ENCODE data around the gene GPC6. TPM values are rescaled to one million over a fixed set of nuclear protein-coding genes. Genes with fewer than 3 reads are reported as not detected.
"Not testable (repeated sequence)": the region's sequence is repeated elsewhere in the genome, so short reads cannot be mapped to it uniquely, and the experiment has no call there.

Gene GPC6
- total and polyA plus RNA-seq, 2 experiments from 2014 or later, result 14.4 to 20.8 TPM

GRCh38 chr13:94301487-94301886, 1074.9 kb downstream of the GPC6 start:
- DNase-seq, result no peak
- in situ Hi-C loops (cut with MboI), result no loop called here
- no peaks in the 10 kb centered on the region for H3K36me3 ChIP-seq (ENCODE audit: low read depth)
- no peaks in the 10 kb centered on the region for H3K9me3 ChIP-seq (ENCODE audit: low read depth)
- no peak overlapping the region for H2AFZ ChIP-seq
- no peaks in the 10 kb centered on the region for H3K27me3 ChIP-seq (replicated peaks; ENCODE audit: insufficient read depth)
- no peaks in the 10 kb centered on the region for H3K79me2 ChIP-seq (ENCODE audit: insufficient read depth)
- no peaks in the 10 kb centered on the region for H4K20me1 ChIP-seq (ENCODE audit: insufficient read depth)
- H3K4me2 ChIP-seq (ENCODE audit: unreplicated experiment), result no peak overlapping the region
- no peak overlapping the region for H3K4me3 ChIP-seq
- WGBS, 2 experiments (ENCODE audit: low coverage in 1 of 2, low lambda C conversion rate in 2 of 2, missing lambda C conversion rate in 2 of 2), result 78 to 80% methylated on average over 1 of the region's 1 CpG
- H3K27ac ChIP-seq, result no peak overlapping the region
- H3K9me2 ChIP-seq (ENCODE audit: insufficient read depth), result no peaks in the 10 kb centered on the region
- peaks cover 17% of the 10 kb centered on the region for H3K4me1 ChIP-seq (ENCODE audit: insufficient read depth)
- TF ChIP-seq EZH2phosphoT487 (IDR thresholded peaks at IDR 0.05; ENCODE audit: insufficient read depth, low read depth) (no peak), EZH2 (IDR thresholded peaks at IDR 0.05; ENCODE audit: insufficient read depth, poor library complexity, severe bottlenecking) (no peak)
- no peak overlapping the region for H3K9ac ChIP-seq
- peaks cover 16% of the 10 kb centered on the region for H3F3A ChIP-seq (ENCODE audit: insufficient read depth)

- H3K79me2 ChIP-seq (ENCODE audit: insufficient read depth); H3K4me2 ChIP-seq (ENCODE audit: unreplicated experiment); DNase-seq; H3K27ac ChIP-seq; H3K4me3 ChIP-seq; H2AFZ ChIP-seq; H3K9ac ChIP-seq; H3K27me3 ChIP-seq (replicated peaks; ENCODE audit: insufficient read depth); in situ Hi-C loops (cut with MboI); H3K36me3 ChIP-seq (ENCODE audit: low read depth); H3K9me3 ChIP-seq (ENCODE audit: low read depth); H3K9me2 ChIP-seq (ENCODE audit: insufficient read depth); H4K20me1 ChIP-seq (ENCODE audit: insufficient read depth): not testable (repeated sequence)
- H3K4me1 ChIP-seq (ENCODE audit: insufficient read depth), result peaks cover 21% of the 10 kb centered on the region
- peaks cover 16% of the 10 kb centered on the region for H3F3A ChIP-seq (ENCODE audit: insufficient read depth)
- WGBS, 2 experiments (ENCODE audit: low coverage in 1 of 2, low lambda C conversion rate in 2 of 2, missing lambda C conversion rate in 2 of 2), result 90 to 95% methylated on average over 20 of the region's 20 CpGs
These were observed 1076.4 kb downstream of the GPC6 start for GRCh38 chr13:94302847-94303565.

GRCh38 chr13:94303644-94304174, 1077.1 kb downstream of the GPC6 start:
- Histone ChIP-seq H3K4me1 (ENCODE audit: insufficient read depth) (peaks cover 21% of the 10 kb centered on the region), H3K36me3 (ENCODE audit: low read depth) (no peaks in the 10 kb centered on the region), H3K9ac (no peak overlapping the region), H3K9me2 (ENCODE audit: insufficient read depth) (no peaks in the 10 kb centered on the region), H3K27ac (no peak overlapping the region), H3F3A (ENCODE audit: insufficient read depth) (peaks cover 17% of the 10 kb centered on the region), H3K79me2 (ENCODE audit: insufficient read depth) (no peaks in the 10 kb centered on the region), H3K27me3 (replicated peaks; ENCODE audit: insufficient read depth) (no peaks in the 10 kb centered on the region), H3K4me2 (ENCODE audit: unreplicated experiment) (no peak overlapping the region), H2AFZ (no peak overlapping the region), H4K20me1 (ENCODE audit: insufficient read depth) (no peaks in the 10 kb centered on the region), H3K9me3 (ENCODE audit: low read depth) (no peaks in the 10 kb centered on the region), H3K4me3 (no peak overlapping the region)
- DNase-seq, result no peak
- WGBS, 2 experiments (ENCODE audit: low coverage in 1 of 2, low lambda C conversion rate in 2 of 2, missing lambda C conversion rate in 2 of 2), result 67 to 70% methylated on average over 7 of the region's 7 CpGs
- no peak for TF ChIP-seq EZH2 (IDR thresholded peaks at IDR 0.05; ENCODE audit: insufficient read depth, poor library complexity, severe bottlenecking)
- no peak for TF ChIP-seq EZH2phosphoT487 (IDR thresholded peaks at IDR 0.05; ENCODE audit: insufficient read depth, low read depth)
- in situ Hi-C loops (cut with MboI), result no loop called here

- no peak overlapping the region for H3K4me3 ChIP-seq
- no peaks in the 10 kb centered on the region for H3K79me2 ChIP-seq (ENCODE audit: insufficient read depth)
- no peak overlapping the region for H2AFZ ChIP-seq
- peaks cover 31% of the 10 kb centered on the region for H3F3A ChIP-seq (ENCODE audit: insufficient read depth)
- H3K9ac ChIP-seq, result no peak overlapping the region
- no peaks in the 10 kb centered on the region for H3K36me3 ChIP-seq (ENCODE audit: low read depth)
- TF ChIP-seq EZH2phosphoT487 (IDR thresholded peaks at IDR 0.05; ENCODE audit: insufficient read depth, low read depth), result no peak
- no peak for TF ChIP-seq EZH2 (IDR thresholded peaks at IDR 0.05; ENCODE audit: insufficient read depth, poor library complexity, severe bottlenecking)
- 92 to 94% methylated on average over 2 of the region's 2 CpGs for WGBS, 2 experiments (ENCODE audit: low coverage in 1 of 2, low lambda C conversion rate in 2 of 2, missing lambda C conversion rate in 2 of 2)
- H3K9me2 ChIP-seq (ENCODE audit: insufficient read depth), result no peaks in the 10 kb centered on the region
- H3K27ac ChIP-seq, result peak overlapping the region; percentile 43; the same call in 1 of the 2 replicates
- H3K9me3 ChIP-seq (ENCODE audit: low read depth), result no peaks in the 10 kb centered on the region
- H3K4me2 ChIP-seq (ENCODE audit: unreplicated experiment), result peak overlapping the region; percentile 27
- in situ Hi-C loops (cut with MboI), result no loop called here
- no peaks in the 10 kb centered on the region for H3K27me3 ChIP-seq (replicated peaks; ENCODE audit: insufficient read depth)
- peaks cover 34% of the 10 kb centered on the region for H3K4me1 ChIP-seq (ENCODE audit: insufficient read depth)
- no peaks in the 10 kb centered on the region for H4K20me1 ChIP-seq (ENCODE audit: insufficient read depth)
- no peak for DNase-seq
These were observed 1078.4 kb downstream of the GPC6 start for GRCh38 chr13:94305033-94305432.

Measured in GM23248 (cell line).